ENCODE measurements around the gene PNPLA7. TPM values are rescaled to one million over a fixed set of nuclear protein-coding genes. Genes with fewer than 3 reads are reported as not detected.

PNPLA7 gene
- total and polyA plus RNA-seq, 2 of the 13 experiments (the other 11 are each of a cell fraction or from before 2014, with no cell fraction given): 0.42 to 1.5 TPM

DNA sequence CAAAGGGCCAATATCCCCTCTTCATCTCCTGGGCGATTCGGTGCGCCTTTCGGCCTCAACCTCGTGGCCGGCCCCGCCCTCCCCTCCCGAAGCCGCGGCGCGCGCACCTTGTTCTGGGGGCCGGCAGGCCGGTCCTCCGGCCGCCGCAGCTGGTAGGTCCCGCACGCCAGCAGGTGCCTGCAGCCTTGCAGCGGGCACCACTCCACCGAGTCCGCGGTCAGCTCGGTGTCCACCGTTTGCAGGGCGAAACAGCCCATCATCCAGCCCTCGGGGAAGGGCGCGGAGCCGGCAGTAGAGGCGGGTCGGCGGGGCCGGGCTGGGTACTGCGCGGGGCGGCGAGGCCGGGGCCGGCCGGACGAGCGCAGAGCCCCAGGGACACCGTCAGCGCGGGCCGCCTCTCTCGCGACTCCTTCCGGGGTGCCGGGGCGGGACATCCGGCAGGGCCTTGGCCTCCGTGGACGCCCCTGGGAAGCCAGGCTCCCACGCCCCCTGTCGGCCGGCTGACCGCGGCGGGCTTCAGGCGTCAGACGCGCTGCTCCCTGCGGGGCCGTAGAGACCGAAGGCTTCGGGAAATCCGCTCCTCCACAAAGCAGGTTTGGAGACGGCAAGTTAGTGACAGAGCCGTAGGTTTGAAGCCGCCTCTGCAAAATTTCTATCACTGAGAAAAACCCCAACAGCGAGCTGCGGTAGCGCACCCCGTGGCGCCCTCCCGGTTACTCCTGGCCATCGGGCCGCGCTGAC is 28.5 kb upstream of the PNPLA7 start, which contains the start of gene DPH7 (continued):
- TF ChIP-seq SAFB2 (CRISPR knock-in tag; IDR thresholded peaks at IDR 0.05; ENCODE audit: borderline replicate concordance, low read depth) (peak; percentile 66; the same call in 1 of the 2 replicates), ZNF740 (CRISPR knock-in tag; IDR thresholded peaks at IDR 0.05) (peak; percentile 37; the same call in 1 of the 2 replicates), ZNF879 (CRISPR knock-in tag; IDR thresholded peaks at IDR 0.05) (0 out of 2 replicates have a peak, but pooled peaks have one; percentile 15), MAFK (conservative IDR thresholded peaks at IDR 0.05 in 1 of 2, IDR thresholded peaks at IDR 0.05 in 1 of 2; ENCODE audit: low read length in 2 of 2) (no peak), ZNF570 (CRISPR knock-in tag; IDR thresholded peaks at IDR 0.05; ENCODE audit: borderline replicate concordance) (no peak), SCMH1 (CRISPR knock-in tag; IDR thresholded peaks at IDR 0.05; ENCODE audit: borderline replicate concordance) (no peak), JUND (CRISPR knock-in tag; IDR thresholded peaks at IDR 0.05) (peak; percentile 46; the same call in 1 of the 2 replicates), ZSCAN22 (CRISPR knock-in tag; IDR thresholded peaks at IDR 0.05) (no peak), ZNF652 (CRISPR knock-in tag; IDR thresholded peaks at IDR 0.05; ENCODE audit: borderline replicate concordance, low read depth) (peak; percentile 22; the same call in 1 of the 2 replicates), ZNF143 (CRISPR knock-in tag; IDR thresholded peaks at IDR 0.05) (no peak), ZKSCAN5 (CRISPR knock-in tag; IDR thresholded peaks at IDR 0.05) (no peak), THAP7 (CRISPR knock-in tag; IDR thresholded peaks at IDR 0.05) (no peak; the same call in 1 of the 2 replicates), EZH2 (conservative IDR thresholded peaks at IDR 0.05; ENCODE audit: low read depth, low read length) (no peak), SRSF9 (IDR thresholded peaks at IDR 0.05; ENCODE audit: borderline replicate concordance, insufficient read depth, low read depth, low read length, poor library complexity, severe bottlenecking) (no peak), NCOA2 (CRISPR knock-in tag; IDR thresholded peaks at IDR 0.05) (peak; percentile 33; the same call in 1 of the 2 replicates), U2AF1 (optimal IDR thresholded peaks at IDR 0.05; ENCODE audit: low read depth, low read length) (no peak), TCF7 (IDR thresholded peaks at IDR 0.05; ENCODE audit: low read depth) (no peak), KLF16 (CRISPR knock-in tag; IDR thresholded peaks at IDR 0.05) (peak; percentile 65 to 88; a peak in 1 of 4 replicates), ZNF3 (CRISPR knock-in tag; IDR thresholded peaks at IDR 0.05) (no peak), ELF3 (CRISPR knock-in tag; IDR thresholded peaks at IDR 0.05) (peak; percentile 66)
- TF ChIP-seq, protein P1, sequence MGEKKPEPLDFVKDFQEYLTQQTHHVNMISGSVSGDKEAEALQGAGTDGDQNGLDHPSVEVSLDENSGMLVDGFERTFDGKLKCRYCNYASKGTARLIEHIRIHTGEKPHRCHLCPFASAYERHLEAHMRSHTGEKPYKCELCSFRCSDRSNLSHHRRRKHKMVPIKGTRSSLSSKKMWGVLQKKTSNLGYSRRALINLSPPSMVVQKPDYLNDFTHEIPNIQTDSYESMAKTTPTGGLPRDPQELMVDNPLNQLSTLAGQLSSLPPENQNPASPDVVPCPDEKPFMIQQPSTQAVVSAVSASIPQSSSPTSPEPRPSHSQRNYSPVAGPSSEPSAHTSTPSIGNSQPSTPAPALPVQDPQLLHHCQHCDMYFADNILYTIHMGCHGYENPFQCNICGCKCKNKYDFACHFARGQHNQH (CRISPR knock-in tag; IDR thresholded peaks at IDR 0.05): peak; percentile 75
- TF ChIP-seq, protein P2, sequence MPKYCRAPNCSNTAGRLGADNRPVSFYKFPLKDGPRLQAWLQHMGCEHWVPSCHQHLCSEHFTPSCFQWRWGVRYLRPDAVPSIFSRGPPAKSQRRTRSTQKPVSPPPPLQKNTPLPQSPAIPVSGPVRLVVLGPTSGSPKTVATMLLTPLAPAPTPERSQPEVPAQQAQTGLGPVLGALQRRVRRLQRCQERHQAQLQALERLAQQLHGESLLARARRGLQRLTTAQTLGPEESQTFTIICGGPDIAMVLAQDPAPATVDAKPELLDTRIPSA (CRISPR knock-in tag; IDR thresholded peaks at IDR 0.05; ENCODE audit: borderline replicate concordance): no peak
- TF ChIP-seq, protein P3, sequence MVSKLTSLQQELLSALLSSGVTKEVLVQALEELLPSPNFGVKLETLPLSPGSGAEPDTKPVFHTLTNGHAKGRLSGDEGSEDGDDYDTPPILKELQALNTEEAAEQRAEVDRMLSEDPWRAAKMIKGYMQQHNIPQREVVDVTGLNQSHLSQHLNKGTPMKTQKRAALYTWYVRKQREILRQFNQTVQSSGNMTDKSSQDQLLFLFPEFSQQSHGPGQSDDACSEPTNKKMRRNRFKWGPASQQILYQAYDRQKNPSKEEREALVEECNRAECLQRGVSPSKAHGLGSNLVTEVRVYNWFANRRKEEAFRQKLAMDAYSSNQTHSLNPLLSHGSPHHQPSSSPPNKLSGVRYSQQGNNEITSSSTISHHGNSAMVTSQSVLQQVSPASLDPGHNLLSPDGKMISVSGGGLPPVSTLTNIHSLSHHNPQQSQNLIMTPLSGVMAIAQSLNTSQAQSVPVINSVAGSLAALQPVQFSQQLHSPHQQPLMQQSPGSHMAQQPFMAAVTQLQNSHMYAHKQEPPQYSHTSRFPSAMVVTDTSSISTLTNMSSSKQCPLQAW (CRISPR knock-in tag; IDR thresholded peaks at IDR 0.05): 0 out of 2 replicates have a peak, but pooled peaks have one; percentile 8
- TF ChIP-seq, protein P4, sequence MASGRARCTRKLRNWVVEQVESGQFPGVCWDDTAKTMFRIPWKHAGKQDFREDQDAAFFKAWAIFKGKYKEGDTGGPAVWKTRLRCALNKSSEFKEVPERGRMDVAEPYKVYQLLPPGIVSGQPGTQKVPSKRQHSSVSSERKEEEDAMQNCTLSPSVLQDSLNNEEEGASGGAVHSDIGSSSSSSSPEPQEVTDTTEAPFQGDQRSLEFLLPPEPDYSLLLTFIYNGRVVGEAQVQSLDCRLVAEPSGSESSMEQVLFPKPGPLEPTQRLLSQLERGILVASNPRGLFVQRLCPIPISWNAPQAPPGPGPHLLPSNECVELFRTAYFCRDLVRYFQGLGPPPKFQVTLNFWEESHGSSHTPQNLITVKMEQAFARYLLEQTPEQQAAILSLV (CRISPR knock-in tag; IDR thresholded peaks at IDR 0.05; ENCODE audit: borderline replicate concordance): no peak; the same call in 1 of the 2 replicates

Data from HepG2 (cell line).